Renal cortical epithelial cell (primary cell): ENCODE results near the gene STPG1. TPM values are rescaled to one million over a fixed set of nuclear protein-coding genes. Genes with fewer than 3 reads are reported as not detected.
"Not testable (repeated sequence)": the region's sequence is repeated elsewhere in the genome, so short reads cannot be mapped to it uniquely, and the experiment has no call there.

Source experiments
- DNase-seq: peaks from one replicate; pipeline ENCODE4 v3.0.0-alpha.2; 2011; ENCODE audit warnings: low read depth
- total RNA-seq: library from RNA; depleted of rRNA; stranded (reverse); fragments of >200 nt; gene quantifications from 2 replicates; pipeline ENCODE4 v1.2.3, GENCODE V29; 2014

The STPG1 gene
- 3.6 and 9.9 TPM in 2 replicates for total RNA-seq

- DNase-seq, result peak; percentile 82
These were observed at the start of gene STPG1 for GRCh38 chr1:24413350-24414163. TSS of gene STPG1 (minus strand) at chr1:24413782. CDS start at chr1:24401388, 12,394 bp downstream.

GRCh38 chr1:24462128-24462527 is 48.5 kb upstream of the STPG1 start:
- peak; percentile 57 for DNase-seq

- peak; percentile 91 for DNase-seq
These were observed 46.1 kb upstream of the STPG1 start for GRCh38 chr1:24459551-24460266.

- DNase-seq, result no peak
These were observed 44.3 kb upstream of the STPG1 start for GRCh38 chr1:24457866-24458265.

GRCh38 chr1:24455272-24455671 is 41.7 kb upstream of the STPG1 start:
- no peak for DNase-seq

GRCh38 chr1:24454673-24455072 is 41.1 kb upstream of the STPG1 start:
- DNase-seq, result no peak

- DNase-seq, result no peak
These were observed 39.4 kb upstream of the STPG1 start for GRCh38 chr1:24452922-24453485.

GRCh38 chr1:24451746-24452145 is 38.2 kb upstream of the STPG1 start:
- no peak for DNase-seq

- DNase-seq, result no peak
These were observed 37.3 kb upstream of the STPG1 start for GRCh38 chr1:24450857-24451397.

GRCh38 chr1:24450316-24450715 is 36.7 kb upstream of the STPG1 start:
- DNase-seq, result no peak

- not testable (repeated sequence) for DNase-seq
These were observed 32.9 kb upstream of the STPG1 start for GRCh38 chr1:24446446-24446845.

- DNase-seq, result no peak
These were observed 29.7 kb upstream of the STPG1 start for GRCh38 chr1:24443241-24443656.

- DNase-seq, result peak; percentile 24
These were observed 29.2 kb upstream of the STPG1 start for GRCh38 chr1:24442764-24443163.

GRCh38 chr1:24441996-24442668 is 28.6 kb upstream of the STPG1 start:
- DNase-seq, result no peak

- no peak for DNase-seq
These were observed 27.9 kb upstream of the STPG1 start for GRCh38 chr1:24441480-24441879.

GRCh38 chr1:24440436-24440835 is 26.9 kb upstream of the STPG1 start:
- DNase-seq, result no peak

- no peak for DNase-seq
These were observed 24.9 kb upstream of the STPG1 start for GRCh38 chr1:24438423-24438901.

- no peak for DNase-seq
These were observed 24.2 kb upstream of the STPG1 start for GRCh38 chr1:24437631-24438396.

GRCh38 chr1:24435782-24436365 is 22.3 kb upstream of the STPG1 start:
- no peak for DNase-seq

GRCh38 chr1:24427545-24427862 is 13.9 kb upstream of the STPG1 start:
- DNase-seq, result no peak
